Measurements from ENCODE around the gene CHST9.
"Not testable (repeated sequence)": the region's sequence is repeated elsewhere in the genome, so short reads cannot be mapped to it uniquely, and the experiment has no call there.

Gene CHST9

GRCh38 chr18:26977781-26978180 lies 207.3 kb downstream of the CHST9 start:
- TF ChIP-seq CTCF (IDR thresholded peaks at IDR 0.05; ENCODE audit: insufficient read depth, low read length, missing control alignments), result no peak
- no peak for DNase-seq (ENCODE audit: low read depth, low spot score)
- no peak overlapping the region for H3K4me3 ChIP-seq (ENCODE audit: low read depth, low read length)
- ChIA-PET POLR2A (no interaction called here), CTCF (no interaction called here)

- H3K4me3 ChIP-seq (ENCODE audit: low read depth, low read length), result no peak overlapping the region
- DNase-seq (ENCODE audit: low read depth, low spot score), result no peak
- CTCF ChIA-PET, result no interaction called here
- no peak for TF ChIP-seq CTCF (IDR thresholded peaks at IDR 0.05; ENCODE audit: insufficient read depth, low read length, missing control alignments)
- POLR2A ChIA-PET, result no interaction called here
Observed at GRCh38 chr18:26976206-26976605, 208.9 kb downstream of the CHST9 start.

- DNase-seq (ENCODE audit: low read depth, low spot score); CTCF ChIA-PET; H3K4me3 ChIP-seq (ENCODE audit: low read depth, low read length); POLR2A ChIA-PET: not testable (repeated sequence)
Observed at GRCh38 chr18:26972549-26972948, 212.6 kb downstream of the CHST9 start.

- no peak overlapping the region for H3K4me3 ChIP-seq (ENCODE audit: low read depth, low read length)
- no peak for TF ChIP-seq CTCF (IDR thresholded peaks at IDR 0.05; ENCODE audit: insufficient read depth, low read length, missing control alignments)
- DNase-seq (ENCODE audit: low read depth, low spot score), result no peak
- ChIA-PET CTCF (no interaction called here), POLR2A (no interaction called here)
Observed at GRCh38 chr18:26971409-26971808, 213.7 kb downstream of the CHST9 start.

- ChIA-PET POLR2A (no interaction called here), CTCF (no interaction called here)
- DNase-seq (ENCODE audit: low read depth, low spot score), result no peak
- no peak overlapping the region for H3K4me3 ChIP-seq (ENCODE audit: low read depth, low read length)
- no peak for TF ChIP-seq CTCF (IDR thresholded peaks at IDR 0.05; ENCODE audit: insufficient read depth, low read length, missing control alignments)
Observed at GRCh38 chr18:26970637-26971036, 214.5 kb downstream of the CHST9 start.

GRCh38 chr18:26965206-26965605 lies 219.9 kb downstream of the CHST9 start:
- no peak overlapping the region for H3K4me3 ChIP-seq (ENCODE audit: low read depth, low read length)
- POLR2A ChIA-PET, result no interaction called here
- CTCF ChIA-PET, result no interaction called here
- no peak for TF ChIP-seq CTCF (IDR thresholded peaks at IDR 0.05; ENCODE audit: insufficient read depth, low read length, missing control alignments)
- no peak for DNase-seq (ENCODE audit: low read depth, low spot score)

- CTCF ChIA-PET, result no interaction called here
- POLR2A ChIA-PET, result no interaction called here
- TF ChIP-seq CTCF (IDR thresholded peaks at IDR 0.05; ENCODE audit: insufficient read depth, low read length, missing control alignments), result no peak
- no peak overlapping the region for H3K4me3 ChIP-seq (ENCODE audit: low read depth, low read length)
- no peak for DNase-seq (ENCODE audit: low read depth, low spot score)
Observed at GRCh38 chr18:26963292-26963691, 221.8 kb downstream of the CHST9 start.
